Fibroblast of lung (primary cell): ENCODE data around the gene CXCR3.

Experiments used
- EZH2 ChIP-seq: IDR thresholded peaks from 2 replicates; pipeline ENCODE4 v1.5.1; 2012; ENCODE audit warnings: low read length, control low read depth, mild to moderate bottlenecking; ENCODE audit errors: missing control alignments
- TF ChIP-seq, protein P1 (sequence below), 2 donors: IDR thresholded peaks in 1 of 2; conservative IDR thresholded peaks in 1 of 2; 1 replicate in 1 of 2; 2 replicates in 1 of 2; pipeline ENCODE4 v1.5.1; 2011 to 2012; ENCODE audit warnings: low read length in 2 of 2, control low read depth in 1 of 2, inconsistent platforms in 1 of 2, low read depth in 1 of 2, mild to moderate bottlenecking in 1 of 2

- TF ChIP-seq, protein P1, sequence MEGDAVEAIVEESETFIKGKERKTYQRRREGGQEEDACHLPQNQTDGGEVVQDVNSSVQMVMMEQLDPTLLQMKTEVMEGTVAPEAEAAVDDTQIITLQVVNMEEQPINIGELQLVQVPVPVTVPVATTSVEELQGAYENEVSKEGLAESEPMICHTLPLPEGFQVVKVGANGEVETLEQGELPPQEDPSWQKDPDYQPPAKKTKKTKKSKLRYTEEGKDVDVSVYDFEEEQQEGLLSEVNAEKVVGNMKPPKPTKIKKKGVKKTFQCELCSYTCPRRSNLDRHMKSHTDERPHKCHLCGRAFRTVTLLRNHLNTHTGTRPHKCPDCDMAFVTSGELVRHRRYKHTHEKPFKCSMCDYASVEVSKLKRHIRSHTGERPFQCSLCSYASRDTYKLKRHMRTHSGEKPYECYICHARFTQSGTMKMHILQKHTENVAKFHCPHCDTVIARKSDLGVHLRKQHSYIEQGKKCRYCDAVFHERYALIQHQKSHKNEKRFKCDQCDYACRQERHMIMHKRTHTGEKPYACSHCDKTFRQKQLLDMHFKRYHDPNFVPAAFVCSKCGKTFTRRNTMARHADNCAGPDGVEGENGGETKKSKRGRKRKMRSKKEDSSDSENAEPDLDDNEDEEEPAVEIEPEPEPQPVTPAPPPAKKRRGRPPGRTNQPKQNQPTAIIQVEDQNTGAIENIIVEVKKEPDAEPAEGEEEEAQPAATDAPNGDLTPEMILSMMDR (conservative IDR thresholded peaks at IDR 0.05 in 1 of 2, IDR thresholded peaks at IDR 0.05 in 1 of 2; ENCODE audit: low read depth in 1 of 2, low read length in 2 of 2), result no peak
- TF ChIP-seq EZH2, result no peak
Observed at GRCh38 chrX:71604141-71604540, 14.2 kb downstream of the CXCR3 start.
